ENCODE data around the gene CTNND1. TPM values are rescaled to one million over a fixed set of nuclear protein-coding genes. Genes with fewer than 3 reads are reported as not detected.

Gene CTNND1
- total and polyA plus RNA-seq, 9 of the 15 experiments (the other 6 are each of a cell fraction or from before 2014, with no cell fraction given) = 11.1 to 74.0 (median 43.3) TPM

DNA sequence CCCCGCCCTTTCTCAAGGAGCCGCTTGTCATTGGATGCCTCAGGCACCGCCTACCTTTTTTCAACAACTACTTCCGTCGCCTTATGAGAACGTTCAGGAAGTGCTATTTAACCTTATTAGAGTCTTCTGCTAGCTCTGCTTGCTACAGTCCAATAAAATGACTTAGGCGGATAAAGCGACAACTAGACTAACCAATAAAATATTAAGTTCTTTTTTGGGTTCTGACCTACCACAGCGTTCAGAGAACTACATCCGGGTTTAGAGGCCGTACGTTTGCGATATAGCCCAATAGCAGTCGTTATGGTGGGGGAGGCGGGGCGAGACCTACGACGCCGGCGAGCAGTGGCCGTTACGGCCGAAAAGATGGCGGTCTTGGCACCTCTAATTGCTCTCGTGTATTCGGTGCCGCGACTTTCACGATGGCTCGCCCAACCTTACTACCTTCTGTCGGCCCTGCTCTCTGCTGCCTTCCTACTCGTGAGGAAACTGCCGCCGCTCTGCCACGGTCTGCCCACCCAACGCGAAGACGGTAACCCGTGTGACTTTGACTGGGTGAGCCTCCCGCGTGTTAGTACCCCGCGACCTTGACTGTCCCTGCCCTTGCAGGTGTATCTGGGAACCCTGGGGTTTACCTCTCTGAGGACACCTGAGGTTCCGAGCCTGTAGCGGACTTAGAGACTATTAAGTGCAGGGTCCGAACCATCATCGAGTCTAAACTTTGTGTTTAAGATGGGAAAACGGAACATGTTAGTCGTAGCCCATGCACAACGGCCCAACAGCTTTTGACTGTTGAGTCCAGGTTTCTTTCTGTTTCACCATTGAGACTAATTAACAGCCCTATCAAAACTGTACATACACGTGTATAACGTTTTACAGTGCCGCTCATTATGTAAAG, 49.1 kb upstream of the CTNND1 start, which contains the start of gene TMX2 (continued):
- TF ChIP-seq HNRNPLL (IDR thresholded peaks at IDR 0.05; ENCODE audit: low read depth, low read length, poor library complexity, severe bottlenecking) = peak; percentile 40
- TF ChIP-seq ZNF124 (CRISPR knock-in tag; IDR thresholded peaks at IDR 0.05) = no peak
- TF ChIP-seq, protein P1, sequence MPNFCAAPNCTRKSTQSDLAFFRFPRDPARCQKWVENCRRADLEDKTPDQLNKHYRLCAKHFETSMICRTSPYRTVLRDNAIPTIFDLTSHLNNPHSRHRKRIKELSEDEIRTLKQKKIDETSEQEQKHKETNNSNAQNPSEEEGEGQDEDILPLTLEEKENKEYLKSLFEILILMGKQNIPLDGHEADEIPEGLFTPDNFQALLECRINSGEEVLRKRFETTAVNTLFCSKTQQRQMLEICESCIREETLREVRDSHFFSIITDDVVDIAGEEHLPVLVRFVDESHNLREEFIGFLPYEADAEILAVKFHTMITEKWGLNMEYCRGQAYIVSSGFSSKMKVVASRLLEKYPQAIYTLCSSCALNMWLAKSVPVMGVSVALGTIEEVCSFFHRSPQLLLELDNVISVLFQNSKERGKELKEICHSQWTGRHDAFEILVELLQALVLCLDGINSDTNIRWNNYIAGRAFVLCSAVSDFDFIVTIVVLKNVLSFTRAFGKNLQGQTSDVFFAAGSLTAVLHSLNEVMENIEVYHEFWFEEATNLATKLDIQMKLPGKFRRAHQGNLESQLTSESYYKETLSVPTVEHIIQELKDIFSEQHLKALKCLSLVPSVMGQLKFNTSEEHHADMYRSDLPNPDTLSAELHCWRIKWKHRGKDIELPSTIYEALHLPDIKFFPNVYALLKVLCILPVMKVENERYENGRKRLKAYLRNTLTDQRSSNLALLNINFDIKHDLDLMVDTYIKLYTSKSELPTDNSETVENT (CRISPR knock-in tag; IDR thresholded peaks at IDR 0.05) = peak; percentile 81
- no peak for TF ChIP-seq UBTF (IDR thresholded peaks at IDR 0.05; ENCODE audit: borderline replicate concordance in 1 of 2, low read depth in 2 of 2, low read length in 2 of 2)
- TF ChIP-seq SMAD3 (CRISPR knock-in tag; conservative IDR thresholded peaks at IDR 0.05) = 0 out of 2 replicates have a peak, but pooled peaks have one; percentile 6
- peak; percentile 92 for TF ChIP-seq TAF9B (IDR thresholded peaks at IDR 0.05; ENCODE audit: partially characterized antibody)
- peak; percentile 79; the same call in 1 of the 2 replicates for TF ChIP-seq ZNF609 (CRISPR knock-in tag; IDR thresholded peaks at IDR 0.05; ENCODE audit: borderline replicate concordance)
- 0 out of 2 replicates have a peak, but pooled peaks have one; percentile 64 for TF ChIP-seq NR1H2 (CRISPR knock-in tag; IDR thresholded peaks at IDR 0.05)
- no peak for TF ChIP-seq HDAC6 (IDR thresholded peaks at IDR 0.05; ENCODE audit: low read depth, low read length)
- peak; percentile 77; the same call in 1 of the 2 replicates for TF ChIP-seq GTF2E2 (tag; IDR thresholded peaks at IDR 0.05)
- TF ChIP-seq PHF21A (IDR thresholded peaks at IDR 0.05; ENCODE audit: borderline replicate concordance, low read depth) = no peak
- TF ChIP-seq CBX8 (IDR thresholded peaks at IDR 0.05; ENCODE audit: borderline replicate concordance, extremely low read depth, low read depth, low read length, poor library complexity, severe bottlenecking) = no peak
- peak; percentile 36; the same call in 1 of the 2 replicates for TF ChIP-seq SMARCE1 (IDR thresholded peaks at IDR 0.05)
- TF ChIP-seq U2AF2 (optimal IDR thresholded peaks at IDR 0.05; ENCODE audit: low read depth, low read length) = no peak
- TF ChIP-seq NBN (IDR thresholded peaks at IDR 0.05; ENCODE audit: low read depth) = no peak
- no peak for TF ChIP-seq SMARCA4 (IDR thresholded peaks at IDR 0.05)
- TF ChIP-seq SIN3B (IDR thresholded peaks at IDR 0.05; ENCODE audit: low read depth) = peak; percentile 98

All from K562 (cell line).